ENCODE results near the gene NYAP2.

The NYAP2 gene

DNA sequence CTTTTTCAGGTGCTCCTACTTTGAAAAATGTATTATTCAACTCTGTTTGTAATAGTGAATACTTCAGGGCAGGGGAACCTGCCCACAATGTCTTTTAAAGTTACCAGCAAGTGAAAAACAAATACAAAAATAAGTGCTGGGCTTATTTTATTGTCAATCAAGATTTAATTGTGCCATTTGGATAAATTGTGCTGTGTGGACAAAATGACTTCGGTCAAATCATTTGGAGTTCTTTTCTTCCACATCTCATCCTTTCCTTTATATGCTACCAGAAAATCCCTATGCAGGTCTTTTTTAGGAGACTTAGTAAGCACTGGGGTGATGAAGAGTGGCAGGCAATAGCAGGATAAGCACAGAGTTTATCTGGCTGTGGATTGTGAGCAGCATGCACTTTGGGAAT, 63.9 kb downstream of the NYAP2 start:
- DNase-seq (ENCODE audit: low spot score), result no peak

DNA sequence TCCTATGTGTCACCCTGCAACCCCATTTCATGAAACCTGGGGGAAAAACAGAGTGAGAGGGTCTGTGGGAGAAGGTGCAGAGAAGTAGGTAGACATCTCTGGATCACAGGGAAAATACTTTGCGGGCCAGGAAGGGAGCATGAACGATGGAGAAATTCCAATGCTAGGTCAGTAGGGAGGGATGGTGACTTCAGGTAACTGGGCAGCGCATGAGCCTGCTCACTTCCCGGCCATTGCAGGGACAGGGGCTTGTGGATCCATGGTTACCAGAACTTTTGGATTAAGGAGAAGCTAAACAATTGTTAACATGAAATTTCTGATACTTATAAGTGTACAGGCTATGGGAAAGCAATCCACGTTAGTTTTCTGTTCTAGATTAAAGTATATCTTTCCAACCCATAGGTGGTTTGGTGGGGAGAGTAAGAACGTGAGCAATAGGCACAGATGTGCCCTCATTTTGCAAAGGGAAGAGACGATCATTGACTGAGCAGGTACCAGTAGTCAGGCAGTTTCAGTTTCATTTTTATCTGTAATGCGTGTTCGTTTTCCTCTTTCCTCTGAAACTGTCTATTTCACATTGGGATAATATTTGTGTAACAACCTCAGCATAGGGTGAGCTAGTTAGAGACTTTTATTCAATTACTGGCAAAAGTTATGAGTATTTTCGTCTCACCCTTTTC, 65.0 kb downstream of the NYAP2 start:
- TF ChIP-seq, protein P1, sequence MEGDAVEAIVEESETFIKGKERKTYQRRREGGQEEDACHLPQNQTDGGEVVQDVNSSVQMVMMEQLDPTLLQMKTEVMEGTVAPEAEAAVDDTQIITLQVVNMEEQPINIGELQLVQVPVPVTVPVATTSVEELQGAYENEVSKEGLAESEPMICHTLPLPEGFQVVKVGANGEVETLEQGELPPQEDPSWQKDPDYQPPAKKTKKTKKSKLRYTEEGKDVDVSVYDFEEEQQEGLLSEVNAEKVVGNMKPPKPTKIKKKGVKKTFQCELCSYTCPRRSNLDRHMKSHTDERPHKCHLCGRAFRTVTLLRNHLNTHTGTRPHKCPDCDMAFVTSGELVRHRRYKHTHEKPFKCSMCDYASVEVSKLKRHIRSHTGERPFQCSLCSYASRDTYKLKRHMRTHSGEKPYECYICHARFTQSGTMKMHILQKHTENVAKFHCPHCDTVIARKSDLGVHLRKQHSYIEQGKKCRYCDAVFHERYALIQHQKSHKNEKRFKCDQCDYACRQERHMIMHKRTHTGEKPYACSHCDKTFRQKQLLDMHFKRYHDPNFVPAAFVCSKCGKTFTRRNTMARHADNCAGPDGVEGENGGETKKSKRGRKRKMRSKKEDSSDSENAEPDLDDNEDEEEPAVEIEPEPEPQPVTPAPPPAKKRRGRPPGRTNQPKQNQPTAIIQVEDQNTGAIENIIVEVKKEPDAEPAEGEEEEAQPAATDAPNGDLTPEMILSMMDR (IDR thresholded peaks at IDR 0.05; ENCODE audit: extremely low read depth, missing control alignments), result no peak
- DNase-seq (ENCODE audit: low spot score), result no peak

More for the DNA sequence above, 63.9 kb downstream of the NYAP2 start:
- TF ChIP-seq, protein P1 (IDR thresholded peaks at IDR 0.05; ENCODE audit: extremely low read depth, missing control alignments), result no peak

DNA sequence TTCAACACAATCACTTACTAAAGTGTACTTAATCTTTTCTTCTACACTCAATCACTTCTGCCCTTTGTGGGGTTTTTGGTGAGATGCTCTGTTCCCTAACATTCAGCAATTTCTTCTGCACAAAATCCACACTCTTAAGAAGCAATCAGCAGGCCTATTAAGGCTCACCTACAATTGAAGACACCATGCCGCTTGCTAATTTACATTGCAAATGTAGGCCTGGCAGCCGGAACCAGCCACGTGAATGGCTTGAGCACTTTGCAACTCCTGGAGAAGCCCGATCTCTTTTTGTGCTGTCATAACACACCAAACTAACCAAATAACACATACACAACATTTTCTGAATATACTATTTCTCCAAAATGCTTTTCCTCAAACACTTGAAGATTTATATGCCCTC, 66.3 kb downstream of the NYAP2 start:
- TF ChIP-seq, protein P1 (IDR thresholded peaks at IDR 0.05; ENCODE audit: extremely low read depth, missing control alignments), result no peak
- DNase-seq (ENCODE audit: low spot score), result no peak

DNA sequence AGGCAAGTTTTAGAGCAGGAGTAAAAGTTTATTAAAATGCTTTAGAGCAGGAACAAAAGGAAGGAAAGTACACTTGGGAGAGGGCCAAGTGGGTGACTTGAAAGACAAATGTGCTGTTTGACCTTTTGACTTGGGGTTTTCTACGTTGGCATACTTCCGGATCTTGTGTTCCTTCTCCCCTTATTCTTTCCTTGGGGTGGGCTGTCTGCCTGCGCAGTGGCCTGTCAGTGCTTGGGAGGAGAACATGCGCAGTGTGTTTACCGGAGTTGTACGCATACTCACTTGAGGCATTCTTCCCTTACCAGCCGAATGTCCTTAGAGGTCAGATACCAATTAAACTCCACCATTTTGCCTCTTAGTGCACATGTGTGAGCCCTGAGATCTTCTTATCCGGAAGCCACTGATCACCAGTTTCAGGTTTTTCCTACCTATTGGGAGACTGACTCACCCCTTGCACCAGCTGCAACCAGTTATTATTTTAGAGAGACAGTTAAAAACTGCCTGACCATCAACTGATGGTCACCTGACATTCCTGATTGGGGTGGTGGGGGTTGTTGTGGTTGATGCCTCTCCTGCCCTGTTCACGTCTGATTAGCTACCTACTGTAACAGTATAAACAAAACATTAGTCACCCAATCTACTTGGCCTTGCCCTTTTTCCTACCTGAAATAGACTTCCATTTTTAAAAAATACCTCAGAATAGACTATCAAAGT, 67.5 kb downstream of the NYAP2 start:
- no peak for DNase-seq (ENCODE audit: low spot score)

DNA sequence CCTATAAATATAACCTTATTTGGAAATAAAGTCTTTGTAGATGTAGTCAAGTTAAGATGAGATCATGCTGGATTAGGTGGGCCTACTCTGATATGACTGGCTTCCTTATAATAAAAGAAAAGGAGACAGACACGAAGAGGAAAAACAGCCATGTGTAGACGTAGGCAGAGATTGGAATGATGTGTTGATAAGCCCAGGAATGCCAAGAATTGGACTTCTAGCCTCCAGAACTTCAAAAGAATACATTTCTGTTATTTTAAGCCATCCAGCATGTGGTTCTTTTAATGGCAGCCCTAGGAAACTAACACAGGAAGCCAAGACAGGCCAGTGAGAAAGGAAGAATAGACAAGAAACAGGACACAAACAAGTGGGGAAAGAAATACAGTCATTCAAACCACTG, 68.6 kb downstream of the NYAP2 start:
- TF ChIP-seq, protein P1 (IDR thresholded peaks at IDR 0.05; ENCODE audit: extremely low read depth, missing control alignments), result no peak
- DNase-seq (ENCODE audit: low spot score), result no peak

More for the DNA sequence above, 67.5 kb downstream of the NYAP2 start:
- TF ChIP-seq, protein P1 (IDR thresholded peaks at IDR 0.05; ENCODE audit: extremely low read depth, missing control alignments), result no peak

DNA sequence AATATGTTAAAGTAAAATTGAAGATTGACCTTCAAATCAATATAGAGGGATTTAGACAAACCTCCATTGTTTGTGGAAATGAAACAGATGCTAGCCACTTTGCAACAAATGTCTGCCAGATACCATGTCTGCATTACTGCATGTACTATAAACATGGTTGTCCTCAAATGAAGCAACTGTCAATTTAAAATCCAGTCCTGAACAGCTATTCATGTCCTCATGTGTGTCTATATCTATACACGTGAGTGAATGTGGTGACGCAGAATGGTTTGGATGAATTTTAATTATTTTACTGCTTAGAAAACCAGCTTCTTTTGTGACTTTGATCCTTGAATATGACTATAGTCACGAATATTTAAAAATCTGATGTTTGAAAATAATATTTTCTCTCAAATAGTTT, 71.5 kb downstream of the NYAP2 start:
- TF ChIP-seq, protein P1 (IDR thresholded peaks at IDR 0.05; ENCODE audit: extremely low read depth, missing control alignments), result no peak
- no peak for DNase-seq (ENCODE audit: low spot score)

DNA sequence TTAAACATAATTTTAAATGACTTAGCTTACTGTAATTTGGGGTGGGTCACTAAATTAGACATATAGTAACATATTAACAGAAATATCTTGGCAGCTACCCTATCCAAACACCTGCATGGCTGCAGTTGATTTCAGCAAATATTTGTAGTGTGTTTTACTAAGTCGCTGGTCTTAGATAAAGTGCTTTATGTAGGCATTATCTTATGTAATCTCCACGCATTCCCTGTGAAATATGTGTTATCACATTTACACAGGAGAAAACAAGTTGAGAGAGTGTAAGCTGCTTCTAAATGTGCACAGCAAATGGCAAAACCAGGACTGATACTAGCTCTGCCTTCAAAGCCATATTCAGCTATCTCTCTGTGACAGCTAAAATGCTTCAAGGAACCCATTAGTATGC, 72.0 kb downstream of the NYAP2 start:
- DNase-seq (ENCODE audit: low spot score), result no peak
- TF ChIP-seq, protein P1 (IDR thresholded peaks at IDR 0.05; ENCODE audit: extremely low read depth, missing control alignments), result no peak

Data from GM20000 (cell line).